Measurements from ENCODE around the gene RAD52. TPM values are rescaled to one million over a fixed set of nuclear protein-coding genes. Genes with fewer than 3 reads are reported as not detected.

RAD52 gene
- total RNA-seq, 4 donors from 2014 or later, result 11.3 to 21.0 (median 14.3) TPM

- DNase-seq (no peak), ATAC-seq (no peak)
- TF ChIP-seq CTCF (IDR thresholded peaks at IDR 0.05 in 4 of 5, conservative IDR thresholded peaks at IDR 0.05 in 1 of 5) (no peak), POLR2A (IDR thresholded peaks at IDR 0.05) (no peak)
- Histone ChIP-seq H3K27ac (no peak overlapping the region), H3K36me3 (peaks cover 0 to 4% of the 10 kb centered on the region in 2 donors), H3K9me3 (no peaks in the 10 kb centered on the region), H3K27me3 (no peaks in the 10 kb centered on the region), H3K4me1 (no peaks in the 10 kb centered on the region), H3K4me3 (no peak overlapping the region)
- in situ Hi-C loops (cut with MboI; ENCODE audit: low sequenced_read_pairs in 4 of 4), result loop anchor here in 1 of 4 donors (25.0 kb wide), 1 partner anchor 412 kb away; no protein-coding TSS in a partner anchor
- intact Hi-C loops (cut with DNase I; ENCODE audit: low total_unique reads), result no loop called here
Measured at GRCh38 chr12:974271-974862, 24.9 kb upstream of the RAD52 start.

GRCh38 chr12:971991-972390 lies 22.5 kb upstream of the RAD52 start:
- no peak overlapping the region for H3K27ac ChIP-seq
- peaks cover 0 to 4% of the 10 kb centered on the region in 2 donors for H3K36me3 ChIP-seq
- DNase-seq (no peak), ATAC-seq (no peak)
- TF ChIP-seq CTCF (IDR thresholded peaks at IDR 0.05 in 4 of 5, conservative IDR thresholded peaks at IDR 0.05 in 1 of 5) (no peak), POLR2A (IDR thresholded peaks at IDR 0.05) (no peak)
- intact Hi-C loops (cut with DNase I; ENCODE audit: low total_unique reads) (no loop called here), in situ Hi-C loops (cut with MboI; ENCODE audit: low sequenced_read_pairs in 4 of 4) (loop anchor here in 1 of 4 donors (25.0 kb wide), 1 partner anchor 410 kb away; no protein-coding TSS in a partner anchor)
- H3K27me3 ChIP-seq, result no peaks in the 10 kb centered on the region
- H3K4me3 ChIP-seq, result no peak overlapping the region
- H3K4me1 ChIP-seq, result no peaks in the 10 kb centered on the region
- no peaks in the 10 kb centered on the region for H3K9me3 ChIP-seq

- ATAC-seq, result no peak
- no peak for DNase-seq
- in situ Hi-C loops (cut with MboI; ENCODE audit: low sequenced_read_pairs in 4 of 4) (loop anchor here in 1 of 4 donors (25.0 kb wide), 1 partner anchor 408 kb away; no protein-coding TSS in a partner anchor), intact Hi-C loops (cut with DNase I; ENCODE audit: low total_unique reads) (no loop called here)
- H3K27me3 ChIP-seq, result no peaks in the 10 kb centered on the region
- TF ChIP-seq POLR2A (IDR thresholded peaks at IDR 0.05) (no peak), CTCF (IDR thresholded peaks at IDR 0.05 in 4 of 5, conservative IDR thresholded peaks at IDR 0.05 in 1 of 5) (no peak)
- H3K4me3 ChIP-seq, result no peak overlapping the region
- H3K27ac ChIP-seq, result no peak overlapping the region
- H3K9me3 ChIP-seq, result no peaks in the 10 kb centered on the region
- no peaks in the 10 kb centered on the region for H3K36me3 ChIP-seq
- H3K4me1 ChIP-seq, result no peaks in the 10 kb centered on the region
Measured at GRCh38 chr12:969821-970220, 20.3 kb upstream of the RAD52 start.

- in situ Hi-C loops (cut with MboI; ENCODE audit: low sequenced_read_pairs in 4 of 4), result loop anchor here in 1 of 4 donors (25.0 kb wide), 1 partner anchor 406 kb away; no protein-coding TSS in a partner anchor
- no peak overlapping the region for H3K4me3 ChIP-seq
- intact Hi-C loops (cut with DNase I; ENCODE audit: low total_unique reads), result no loop called here
- no peaks in the 10 kb centered on the region for H3K27me3 ChIP-seq
- DNase-seq (no peak), ATAC-seq (no peak)
- H3K36me3 ChIP-seq, result no peaks in the 10 kb centered on the region
- no peak overlapping the region for H3K27ac ChIP-seq
- TF ChIP-seq CTCF (IDR thresholded peaks at IDR 0.05 in 4 of 5, conservative IDR thresholded peaks at IDR 0.05 in 1 of 5) (no peak), POLR2A (IDR thresholded peaks at IDR 0.05) (no peak)
- no peaks in the 10 kb centered on the region for H3K9me3 ChIP-seq
- H3K4me1 ChIP-seq, result no peaks in the 10 kb centered on the region
Measured at GRCh38 chr12:968545-968944, 19.1 kb upstream of the RAD52 start.

Data from gastrocnemius medialis (tissue), 4 donors.